A549 (cell line): ENCODE measurements around the gene SNRPA1. TPM values are rescaled to one million over a fixed set of nuclear protein-coding genes. Genes with fewer than 3 reads are reported as not detected.

Experiments
- ATAC-seq, 2 experiments: fragments of 200-7000 bp in 1 of 2; fragments of >200 bp in 1 of 2; cut with Nextera tagmentation in 1 of 2; cut with Tn5 transposase in 1 of 2; 3 replicates each; pipeline versions ENCODE4 v1.8.0 to v1.9.1; 2018 to 2020; ENCODE audit warnings: mild to moderate bottlenecking in 1 of 2, moderate library complexity in 1 of 2
- CTCF ChIA-PET: fragments of 300-600 bp; sonication (Branson Sonifier 250); formaldehyde crosslinking; extraction: SDS; loops from one replicate; lab custom pipeline; 2021; ENCODE audit warnings: antibody characterized with exemption, inconsistent platforms; lab: Yijun Ruan, JAX
- POLR2A ChIA-PET: fragments of 350-600 bp; formaldehyde crosslinking; extraction: SDS; loops from one replicate; lab custom pipeline; 2021; ENCODE audit warnings: antibody characterized with exemption, inconsistent platforms; lab: Yijun Ruan, JAX
- DNase-seq, 2 experiments: peaks; one replicate each; pipeline versions ENCODE4 v3.0.0 to v3.0.0-alpha.2; 2011 to 2016; ENCODE audit warnings: low read depth in 1 of 2, low spot score in 1 of 2
- FAIRE-seq: peaks from 2 replicates; lab custom pipeline; 2011; peaks lifted over from hg19 to GRCh38; lab: Jason Lieb, UNC
- H3K27ac ChIP-seq, 2 experiments: fragments of >200 bp; sonication (Bioruptor Twin); formaldehyde crosslinking; 3 replicates each; pipeline ENCODE4 v1.5.1; 2016 to 2017
- H3K4me1 ChIP-seq: fragments of >200 bp; sonication (Bioruptor Twin); formaldehyde crosslinking; 3 replicates; pipeline ENCODE4 v1.6.1; 2016
- H3K4me2 ChIP-seq: fragments of >200 bp; sonication (Bioruptor Twin); formaldehyde crosslinking; 3 replicates; pipeline ENCODE4 v1.6.1; 2016
- H3K4me3 ChIP-seq: fragments of >200 bp; sonication (Bioruptor Twin); formaldehyde crosslinking; 3 replicates; pipeline ENCODE4 v1.5.1; 2016
- H3K9me3 ChIP-seq: fragments of >200 bp; sonication (Bioruptor Twin); formaldehyde crosslinking; 3 replicates; pipeline ENCODE4 v1.6.1; 2016
- BHLHE40 ChIP-seq: IDR thresholded peaks from 2 replicates; pipeline ENCODE4 v1.6.1; 2012; ENCODE audit warnings: low read depth, low read length, inconsistent platforms
- CHD2 ChIP-seq: fragments of 150-350 bp; IDR thresholded peaks from 2 replicates; pipeline ENCODE4 v1.6.1; 2014; ENCODE audit warnings: low read length; ENCODE audit not compliant: partially characterized antibody
- CHD4 ChIP-seq: fragments of 200-600 bp; sonication (generic); IDR thresholded peaks from 2 replicates; pipeline ENCODE4 v1.6.1; 2016; ENCODE audit warnings: antibody characterized with exemption, mild to moderate bottlenecking, borderline replicate concordance
- CTCF ChIP-seq: fragments of >200 bp; sonication (Bioruptor Twin); formaldehyde crosslinking; IDR thresholded peaks from 3 replicates; pipeline ENCODE4 v1.5.1; 2016
- E2F6 ChIP-seq: IDR thresholded peaks from 2 replicates; pipeline ENCODE4 v1.6.1; 2012; ENCODE audit warnings: low read depth, borderline replicate concordance
- ELK1 ChIP-seq: fragments of 150-350 bp; IDR thresholded peaks from 2 replicates; pipeline ENCODE4 v1.6.1; 2014; ENCODE audit warnings: low read depth, mild to moderate bottlenecking, low read length
- EP300 ChIP-seq, 2 experiments: fragments of >200 bp; sonication (Bioruptor Twin); formaldehyde crosslinking; IDR thresholded peaks; 2 replicates in 1 of 2; 3 replicates in 1 of 2; pipeline ENCODE4 v1.6.1; 2016 to 2017
- FOXS1 ChIP-seq: fragments of 250-450 bp; sonication (Bioruptor Pico); IDR thresholded peaks from 2 replicates; pipeline ENCODE4 v1.5.0; 2020; ENCODE audit warnings: mild to moderate bottlenecking, moderate library complexity
- GATA3 ChIP-seq: IDR thresholded peaks from 2 replicates; pipeline ENCODE4 v1.6.1; 2012; ENCODE audit warnings: borderline replicate concordance
- HDAC2 ChIP-seq: fragments of 200-600 bp; sonication (generic); IDR thresholded peaks from 2 replicates; pipeline ENCODE4 v1.6.1; 2016
- HEYL ChIP-seq: fragments of 250-450 bp; sonication (Bioruptor Pico); IDR thresholded peaks from 2 replicates; pipeline ENCODE4 v1.8.0; 2021; ENCODE audit warnings: mild to moderate bottlenecking, moderate library complexity
- HMGXB4 ChIP-seq: fragments of 250-450 bp; sonication (Bioruptor Pico); IDR thresholded peaks from 2 replicates; pipeline ENCODE4 v1.5.0; 2021; ENCODE audit warnings: mild to moderate bottlenecking, moderate library complexity, borderline replicate concordance
- HOXA7 ChIP-seq: fragments of 250-450 bp; sonication (Bioruptor Pico); IDR thresholded peaks from 2 replicates; pipeline ENCODE4 v1.5.0; 2020; ENCODE audit warnings: mild to moderate bottlenecking, moderate library complexity
- HOXB5 ChIP-seq: fragments of 250-450 bp; sonication (Bioruptor Pico); IDR thresholded peaks from 2 replicates; pipeline ENCODE4 v1.5.0; 2020; ENCODE audit warnings: mild to moderate bottlenecking, moderate library complexity
- KDM5A ChIP-seq: fragments of 200-600 bp; sonication (generic); IDR thresholded peaks from 2 replicates; pipeline ENCODE4 v1.6.1; 2016; ENCODE audit warnings: antibody characterized with exemption, mild to moderate bottlenecking
- MAFK ChIP-seq: fragments of 450-650 bp; IDR thresholded peaks from 2 replicates; pipeline ENCODE4 v1.6.1; 2014; ENCODE audit not compliant: partially characterized antibody
- NR3C1 ChIP-seq: fragments of >200 bp; sonication (Bioruptor Twin); formaldehyde crosslinking; IDR thresholded peaks from 3 replicates; pipeline ENCODE4 v1.6.1; 2017
- PBX3 ChIP-seq: IDR thresholded peaks from 2 replicates; pipeline ENCODE4 v1.6.1; 2012
- PHF8 ChIP-seq: fragments of 200-600 bp; sonication (generic); IDR thresholded peaks from 2 replicates; pipeline ENCODE4 v1.6.1; 2016; ENCODE audit warnings: low read depth, mild to moderate bottlenecking, antibody characterized with exemption, moderate library complexity, borderline replicate concordance
- RFX5 ChIP-seq: fragments of 450-650 bp; IDR thresholded peaks from 2 replicates; pipeline ENCODE4 v1.7.1; 2014; ENCODE audit warnings: antibody characterized with exemption, mild to moderate bottlenecking, moderate library complexity
- RNF2 ChIP-seq: fragments of 200-600 bp; sonication (generic); IDR thresholded peaks from 2 replicates; pipeline ENCODE4 v1.6.1; 2016; ENCODE audit warnings: low read depth, mild to moderate bottlenecking, antibody characterized with exemption, moderate library complexity, borderline replicate concordance
- TFCP2L1 ChIP-seq: fragments of 250-450 bp; sonication (Bioruptor Pico); IDR thresholded peaks from 2 replicates; pipeline ENCODE4 v1.5.0; 2021; ENCODE audit warnings: mild to moderate bottlenecking
- TP53 ChIP-seq: fragments of 250-450 bp; sonication (Bioruptor Pico); IDR thresholded peaks from 2 replicates; pipeline ENCODE4 v1.5.0; 2021; ENCODE audit warnings: mild to moderate bottlenecking, moderate library complexity
- ZNF302 ChIP-seq: fragments of 250-450 bp; sonication (Bioruptor Pico); IDR thresholded peaks from 2 replicates; pipeline ENCODE4 v1.9.0; 2021; ENCODE audit warnings: inconsistent platforms, mild to moderate bottlenecking, moderate library complexity
- WGBS: methylation state at CpG from one replicate; pipeline ENCODE4 v1.1.6; 2017; ENCODE audit errors: missing lambda C conversion rate; 5-methylcytosine and 5-hydroxymethylcytosine counted together
- polyA plus RNA-seq, 4 experiments: library from polyadenylated mRNA; depleted of rRNA in 3 of 4; stranded (reverse); fragments of >200 nt; fragmentation: RNase III in 1 of 4; extraction: RNeasy Plus Mini Kit Qiagen cat#74134 plus additional on column Dnase treatment in 1 of 4; gene quantifications; 2 replicates in 3 of 4; 3 replicates in 1 of 4; pipeline ENCODE4 v1.2.3, GENCODE V29; 2011 to 2017
- TF ChIP-seq, protein P1 (sequence below): fragments of >200 bp; sonication (Bioruptor Twin); formaldehyde crosslinking; IDR thresholded peaks from 2 replicates; pipeline ENCODE4 v1.6.1; 2016
- TF ChIP-seq, protein P2 (sequence below): fragments of 250-450 bp; sonication (Bioruptor Pico); IDR thresholded peaks from 2 replicates; pipeline ENCODE4 v1.5.0; 2020; ENCODE audit warnings: low read depth, mild to moderate bottlenecking, moderate library complexity

SNRPA1 gene
- polyA plus RNA-seq, 2 of the 4 experiments (the other 2 are of a cell fraction) = 140 to 177 TPM

DNA sequence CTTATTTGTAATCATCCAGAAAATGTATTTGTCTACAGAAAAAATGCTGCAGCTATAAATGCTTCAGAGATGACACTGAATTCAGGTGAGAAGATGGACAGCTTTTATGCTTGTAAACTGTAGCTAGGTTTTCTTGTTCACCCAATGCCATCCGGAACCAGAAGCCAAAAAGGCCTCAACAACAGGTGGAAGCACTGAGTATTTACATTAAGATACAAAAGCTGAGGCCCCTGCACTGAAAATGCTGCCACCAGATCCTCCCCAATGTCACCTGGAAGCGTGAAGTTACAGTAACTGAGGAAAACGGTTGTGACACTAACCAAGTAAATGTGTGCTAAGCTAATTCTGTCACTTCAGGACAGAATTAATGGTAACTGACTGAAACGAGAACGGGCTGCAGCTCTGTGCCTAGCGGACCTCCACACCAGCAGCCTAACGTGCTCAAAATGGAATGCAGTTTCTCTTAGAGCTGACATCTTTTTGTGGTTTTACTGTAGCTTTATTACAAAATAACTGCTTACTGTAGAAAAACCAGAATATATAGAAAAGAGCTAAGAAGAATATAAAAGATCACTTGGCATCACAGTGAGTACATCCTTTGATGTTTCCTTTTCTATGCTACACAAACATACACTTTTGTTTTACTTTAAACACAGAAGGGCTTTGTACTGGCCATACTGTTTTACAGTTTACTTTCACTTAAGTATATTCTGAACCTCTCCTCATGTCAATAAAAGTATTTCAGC, 50.8 kb downstream of the SNRPA1 start:
- CTCF ChIA-PET = interaction anchor here (0.6 to 6.3 kb wide), 8 partner anchors 10 to 228 kb away, joined by 3 to 58 read pairs (median 3); no protein-coding TSS in a partner anchor
- H3K4me3 ChIP-seq = no peak overlapping the region
- no peak overlapping the region for H3K4me2 ChIP-seq
- ATAC-seq (no peak), DNase-seq (no peak), FAIRE-seq (no peak)
- H3K27ac ChIP-seq = no peak overlapping the region
- H3K4me1 ChIP-seq = no peaks in the 10 kb centered on the region
- POLR2A ChIA-PET = interaction anchor here (1.0 kb wide), 1 partner anchor 24 kb away, joined by 3 read pairs; no protein-coding TSS in a partner anchor
- no peak for TF ChIP-seq RFX5
- no peak for TF ChIP-seq PBX3
- no peak for TF ChIP-seq TP53 (CRISPR knock-in tag)
- TF ChIP-seq, protein P1, sequence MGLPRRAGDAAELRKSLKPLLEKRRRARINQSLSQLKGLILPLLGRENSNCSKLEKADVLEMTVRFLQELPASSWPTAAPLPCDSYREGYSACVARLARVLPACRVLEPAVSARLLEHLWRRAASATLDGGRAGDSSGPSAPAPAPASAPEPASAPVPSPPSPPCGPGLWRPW = no peak
- TF ChIP-seq ELK1 = no peak
- no peak for TF ChIP-seq HOXB5 (CRISPR knock-in tag)
- TF ChIP-seq CHD2 = no peak
- no peak for TF ChIP-seq CHD4
- TF ChIP-seq, protein P2, sequence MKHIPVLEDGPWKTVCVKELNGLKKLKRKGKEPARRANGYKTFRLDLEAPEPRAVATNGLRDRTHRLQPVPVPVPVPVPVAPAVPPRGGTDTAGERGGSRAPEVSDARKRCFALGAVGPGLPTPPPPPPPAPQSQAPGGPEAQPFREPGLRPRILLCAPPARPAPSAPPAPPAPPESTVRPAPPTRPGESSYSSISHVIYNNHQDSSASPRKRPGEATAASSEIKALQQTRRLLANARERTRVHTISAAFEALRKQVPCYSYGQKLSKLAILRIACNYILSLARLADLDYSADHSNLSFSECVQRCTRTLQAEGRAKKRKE (CRISPR knock-in tag) = no peak
- no peak for TF ChIP-seq NR3C1
- no peak for TF ChIP-seq E2F6
- no peak for TF ChIP-seq TFCP2L1
- TF ChIP-seq EP300 (IDR thresholded peaks at IDR 0.05) = no peak
- TF ChIP-seq CTCF = no peak
- no peak for TF ChIP-seq GATA3
- TF ChIP-seq PHF8 = no peak
- TF ChIP-seq FOXS1 (CRISPR knock-in tag) = no peak
- TF ChIP-seq, all 56 proteins: peak for 0
- WGBS = 91% methylated on average over 7 of the region's 7 CpGs
- H3K9me3 ChIP-seq = no peaks in the 10 kb centered on the region

- WGBS = 94% methylated on average over 9 of the region's 9 CpGs
- no peak for TF ChIP-seq HDAC2
- no peak for TF ChIP-seq HEYL
- no peak for TF ChIP-seq HMGXB4 (CRISPR knock-in tag)
- no peak for TF ChIP-seq ELK1
- no peak for TF ChIP-seq KDM5A
- no peak for TF ChIP-seq ZNF302 (CRISPR knock-in tag)
- no peak for TF ChIP-seq RNF2
- TF ChIP-seq BHLHE40 = no peak
- TF ChIP-seq GATA3 = no peak
- no peak for TF ChIP-seq MAFK
- no peak for TF ChIP-seq HOXA7
- no peak for FAIRE-seq
- ATAC-seq = no peak
- DNase-seq = no peak
- Histone ChIP-seq H3K27ac (no peak overlapping the region), H3K4me3 (no peak overlapping the region), H3K9me3 (no peaks in the 10 kb centered on the region), H3K4me1 (no peaks in the 10 kb centered on the region), H3K4me2 (no peak overlapping the region)
- ChIA-PET POLR2A (no interaction called here), CTCF (interaction anchor here (0.7 to 6.3 kb wide), 7 partner anchors 8 to 155 kb away, joined by 3 to 58 read pairs (median 4); partner anchors contain the start of gene CHSY1)
Measured at GRCh38 chr15:101243420-101243819, 51.6 kb downstream of the SNRPA1 start.
